Tibial nerve (tissue), 4 donors: ENCODE data around the gene BRIX1. TPM values are rescaled to one million over a fixed set of nuclear protein-coding genes. Genes with fewer than 3 reads are reported as not detected.
A peak's percentile ranks its signal among the peaks of the same experiment; 100 is the strongest.

Experiments
- DNase-seq, 2 donors: peaks; one replicate each; pipeline ENCODE4 v3.0.0-alpha.2; 2019; ENCODE audit warnings: low spot score in 2 of 2
- H3K27ac ChIP-seq, 4 donors: fragments of 200-600 bp; sonication (generic) in 3 of 4; one replicate each; pipeline ENCODE4 v1.5.1; 2017 to 2019; ENCODE audit warnings: mild to moderate bottlenecking in 1 of 4
- H3K27me3 ChIP-seq, 2 donors: fragments of 200-600 bp; sonication (generic) in 1 of 2; one replicate each; pipeline versions ENCODE4 v1.5.1 to v1.6.0; 2017 to 2019
- H3K36me3 ChIP-seq, 3 donors: fragments of 200-600 bp; sonication (generic); one replicate each; pipeline ENCODE4 v1.5.1; 2018 to 2019
- H3K4me1 ChIP-seq, 4 donors: fragments of 200-600 bp; sonication (generic) in 3 of 4; one replicate each; pipeline ENCODE4 v1.5.1; 2017 to 2019
- H3K4me3 ChIP-seq, 4 donors: fragments of 200-600 bp; sonication (generic) in 3 of 4; one replicate each; pipeline ENCODE4 v1.5.1; 2017 to 2019; ENCODE audit warnings: mild to moderate bottlenecking in 1 of 4, moderate library complexity in 1 of 4
- H3K9me3 ChIP-seq, 4 donors: fragments of 200-600 bp; sonication (generic) in 3 of 4; one replicate each; pipeline ENCODE4 v1.5.1; 2017 to 2019
- EP300 ChIP-seq, 2 donors: sonication (generic); formaldehyde crosslinking; IDR thresholded peaks; one replicate each; pipeline ENCODE4 v1.6.1; 2017; ENCODE audit warnings: antibody characterized with exemption in 2 of 2, mild to moderate bottlenecking in 1 of 2
- POLR2A ChIP-seq, 2 donors: fragments of 450-650 bp; IDR thresholded peaks; one replicate each; pipeline ENCODE4 v1.6.1; 2017; ENCODE audit warnings: antibody characterized with exemption in 2 of 2, mild to moderate bottlenecking in 2 of 2, moderate library complexity in 2 of 2
- WGBS, 2 donors: methylation state at CpG; one replicate each; pipeline ENCODE4 v1.1.5; 2018; 5-methylcytosine and 5-hydroxymethylcytosine counted together
- total RNA-seq, 4 donors: library from RNA; depleted of rRNA; stranded (reverse); fragments of >200 nt; gene quantifications; one replicate each; pipeline ENCODE4 v1.1.0, GENCODE V29; 2016
- TF ChIP-seq, protein P1 (sequence below), 5 experiments: fragments of 200-600 bp in 3 of 5; fragments of 450-650 bp in 2 of 5; sonication (generic) in 3 of 5; IDR thresholded peaks; one replicate each; pipeline ENCODE4 v1.5.1; 2016 to 2019; ENCODE audit warnings: antibody characterized with exemption in 5 of 5, mild to moderate bottlenecking in 3 of 5, moderate library complexity in 2 of 5

BRIX1 gene
- total RNA-seq, 4 donors from 2014 or later: 15.7 to 33.7 (median 22.5) TPM

DNA sequence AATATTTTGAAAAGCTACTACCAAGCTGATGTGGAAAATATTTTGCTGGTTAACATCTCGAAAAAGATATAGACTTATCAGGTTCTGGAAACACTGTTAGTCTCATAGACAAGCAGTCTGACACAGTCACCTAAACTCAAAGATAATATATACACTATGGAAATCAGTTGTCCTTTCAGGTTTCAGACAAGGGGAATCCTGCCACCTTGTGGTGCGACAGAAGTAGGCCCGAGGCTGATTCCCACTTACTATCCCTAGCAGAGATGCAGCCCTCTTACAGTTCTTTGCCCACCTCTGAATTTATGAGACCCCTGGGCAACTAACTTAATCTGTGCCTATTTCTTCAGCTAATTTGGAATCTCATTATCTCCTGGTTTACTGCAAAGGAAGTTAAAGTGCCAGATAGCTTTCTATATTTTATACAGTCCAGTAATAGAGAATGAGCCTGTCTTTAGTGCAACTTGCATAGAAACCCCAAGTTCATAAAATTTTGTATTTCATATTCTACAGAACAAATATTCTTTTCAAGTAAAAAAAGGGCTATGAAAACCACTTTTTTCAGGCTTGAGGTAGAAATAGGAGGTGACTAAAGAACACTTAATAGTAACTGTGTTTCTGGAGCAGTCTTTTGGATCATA lies 17.1 kb upstream of the BRIX1 start:
- Histone ChIP-seq H3K4me1 (peaks cover 0 to 5% (median 0%) of the 10 kb centered on the region in 4 donors), H3K27me3 (no peaks in the 10 kb centered on the region)
- WGBS, 2 donors: 0 to 2% methylated on average over 3 of the region's 3 CpGs

DNA sequence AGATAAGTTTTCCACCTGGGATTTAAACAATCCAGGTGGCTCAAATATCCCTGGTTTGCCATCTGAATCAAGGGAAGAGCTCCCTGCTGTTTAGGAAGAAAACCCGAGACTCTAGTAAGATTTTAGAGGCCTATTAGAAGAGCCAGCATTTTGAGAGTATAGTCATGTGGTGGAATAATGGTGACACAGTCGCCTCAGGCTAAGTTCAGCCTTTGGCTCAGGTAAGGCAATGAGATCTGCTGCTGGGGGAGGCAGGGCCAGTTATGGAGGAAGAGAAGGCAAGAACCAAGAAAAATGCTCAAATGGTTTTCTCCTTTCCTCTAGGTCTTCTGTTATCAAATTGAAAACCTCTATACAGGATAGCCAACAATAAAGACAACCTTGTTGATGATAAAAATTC lies 16.4 kb upstream of the BRIX1 start:
- H3K27ac ChIP-seq: no peak overlapping the region
- peaks cover 0 to 5% (median 0%) of the 10 kb centered on the region in 4 donors for H3K4me1 ChIP-seq
- 93 to 95% methylated on average over 2 of the region's 2 CpGs for WGBS, 2 donors

More for the DNA sequence above, 17.1 kb upstream of the BRIX1 start:
- peak; percentile 42 to 74 for DNase-seq
- TF ChIP-seq EP300 (IDR thresholded peaks at IDR 0.05) (peak in 1 of 2 donors; percentile 36), POLR2A (IDR thresholded peaks at IDR 0.05) (no peak)
- TF ChIP-seq, protein P1, sequence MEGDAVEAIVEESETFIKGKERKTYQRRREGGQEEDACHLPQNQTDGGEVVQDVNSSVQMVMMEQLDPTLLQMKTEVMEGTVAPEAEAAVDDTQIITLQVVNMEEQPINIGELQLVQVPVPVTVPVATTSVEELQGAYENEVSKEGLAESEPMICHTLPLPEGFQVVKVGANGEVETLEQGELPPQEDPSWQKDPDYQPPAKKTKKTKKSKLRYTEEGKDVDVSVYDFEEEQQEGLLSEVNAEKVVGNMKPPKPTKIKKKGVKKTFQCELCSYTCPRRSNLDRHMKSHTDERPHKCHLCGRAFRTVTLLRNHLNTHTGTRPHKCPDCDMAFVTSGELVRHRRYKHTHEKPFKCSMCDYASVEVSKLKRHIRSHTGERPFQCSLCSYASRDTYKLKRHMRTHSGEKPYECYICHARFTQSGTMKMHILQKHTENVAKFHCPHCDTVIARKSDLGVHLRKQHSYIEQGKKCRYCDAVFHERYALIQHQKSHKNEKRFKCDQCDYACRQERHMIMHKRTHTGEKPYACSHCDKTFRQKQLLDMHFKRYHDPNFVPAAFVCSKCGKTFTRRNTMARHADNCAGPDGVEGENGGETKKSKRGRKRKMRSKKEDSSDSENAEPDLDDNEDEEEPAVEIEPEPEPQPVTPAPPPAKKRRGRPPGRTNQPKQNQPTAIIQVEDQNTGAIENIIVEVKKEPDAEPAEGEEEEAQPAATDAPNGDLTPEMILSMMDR (IDR thresholded peaks at IDR 0.05): peak; percentile 72 to 87 (median 80)
- H3K36me3 ChIP-seq: no peaks in the 10 kb centered on the region
- no peak overlapping the region for H3K27ac ChIP-seq
- H3K9me3 ChIP-seq: no peaks in the 10 kb centered on the region
- H3K4me3 ChIP-seq: no peak overlapping the region

DNA sequence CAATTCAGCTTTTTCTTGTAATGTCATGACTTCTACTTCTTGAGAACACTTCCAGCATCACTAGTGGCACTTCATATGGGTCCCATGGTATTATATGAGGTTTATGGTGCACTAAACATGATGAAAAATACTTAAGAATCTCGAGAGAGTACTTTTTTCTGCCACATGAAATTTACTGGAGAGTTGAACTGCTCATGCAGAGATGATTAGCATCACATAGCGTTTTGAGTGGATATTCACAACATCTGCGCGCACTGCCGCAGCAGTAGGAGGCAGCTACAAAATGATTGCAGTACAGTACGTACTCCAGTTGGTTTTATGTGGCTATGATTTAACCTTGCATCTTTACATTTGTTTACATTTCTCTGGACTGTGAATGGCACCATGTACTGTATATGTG lies 14.9 kb upstream of the BRIX1 start:
- no peaks in the 10 kb centered on the region for H3K9me3 ChIP-seq
- H3K36me3 ChIP-seq: peaks cover 0 to 11% (median 0%) of the 10 kb centered on the region in 3 donors
- H3K27me3 ChIP-seq: no peaks in the 10 kb centered on the region
- DNase-seq: no peak
- peaks cover 0 to 5% (median 0%) of the 10 kb centered on the region in 4 donors for H3K4me1 ChIP-seq
- no peak overlapping the region for H3K27ac ChIP-seq
- no peak overlapping the region for H3K4me3 ChIP-seq
- WGBS, 2 donors: 87 to 88% methylated on average over 6 of the region's 6 CpGs
- TF ChIP-seq POLR2A (IDR thresholded peaks at IDR 0.05): no peak
- TF ChIP-seq, protein P1 (IDR thresholded peaks at IDR 0.05): no peak
- TF ChIP-seq EP300 (IDR thresholded peaks at IDR 0.05): no peak

More for the DNA sequence above, 16.4 kb upstream of the BRIX1 start:
- no peak overlapping the region for H3K4me3 ChIP-seq
- peaks cover 0 to 4% (median 0%) of the 10 kb centered on the region in 3 donors for H3K36me3 ChIP-seq
- no peak for DNase-seq
- no peaks in the 10 kb centered on the region for H3K27me3 ChIP-seq
- TF ChIP-seq, protein P1 (IDR thresholded peaks at IDR 0.05): no peak
- no peak for TF ChIP-seq POLR2A (IDR thresholded peaks at IDR 0.05)
- no peak for TF ChIP-seq EP300 (IDR thresholded peaks at IDR 0.05)
- no peaks in the 10 kb centered on the region for H3K9me3 ChIP-seq

DNA sequence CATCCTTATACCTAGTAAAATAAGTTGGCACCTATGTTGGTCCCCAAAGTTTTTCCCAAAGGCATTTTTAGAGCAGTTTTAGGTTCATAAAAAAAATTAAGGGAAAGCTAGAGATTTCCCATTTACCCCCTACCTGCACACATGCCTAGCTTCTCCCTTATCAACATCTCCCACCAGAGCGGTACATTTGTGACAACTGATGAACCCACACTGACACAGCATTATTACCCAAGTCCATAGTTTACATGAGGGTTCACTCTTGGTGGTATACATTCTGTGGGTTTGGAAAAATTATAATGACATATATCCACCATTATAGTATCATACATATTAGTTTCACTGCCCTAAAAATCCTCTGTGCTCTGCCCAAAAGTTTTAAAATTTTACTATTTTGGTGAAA lies 12.3 kb upstream of the BRIX1 start:
- no peak overlapping the region for H3K27ac ChIP-seq
- DNase-seq: no peak
- H3K4me1 ChIP-seq: peaks cover 0 to under 1% (median 0%) of the 10 kb centered on the region in 4 donors
- H3K9me3 ChIP-seq: no peaks in the 10 kb centered on the region
- no peaks in the 10 kb centered on the region for H3K27me3 ChIP-seq
- H3K4me3 ChIP-seq: no peak overlapping the region
- WGBS, 2 donors: 87 to 90% methylated on average over 1 of the region's 1 CpG
- peaks cover 0 to 35% (median 0%) of the 10 kb centered on the region in 3 donors for H3K36me3 ChIP-seq
- no peak for TF ChIP-seq EP300 (IDR thresholded peaks at IDR 0.05)
- no peak for TF ChIP-seq POLR2A (IDR thresholded peaks at IDR 0.05)
- TF ChIP-seq, protein P1 (IDR thresholded peaks at IDR 0.05): no peak

DNA sequence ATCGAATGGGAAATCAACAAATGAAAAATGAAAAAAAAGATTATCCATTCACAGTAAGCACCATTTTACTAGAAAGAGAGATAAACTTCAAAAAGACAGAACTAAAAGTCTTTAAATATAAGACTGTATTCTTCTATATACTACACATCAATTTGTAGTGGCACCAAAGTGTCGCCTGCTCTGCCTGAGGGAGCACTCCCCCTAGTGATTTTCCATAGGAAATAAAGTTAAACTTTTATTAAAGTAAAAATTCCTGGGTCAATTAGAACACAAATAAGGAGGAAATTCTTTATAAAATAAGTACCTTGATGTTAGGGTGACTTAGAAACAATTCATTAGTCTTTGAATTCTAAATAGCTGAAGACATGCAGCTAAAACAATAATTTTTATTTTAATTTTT lies 9.9 kb upstream of the BRIX1 start:
- Histone ChIP-seq H3K4me1 (no peaks in the 10 kb centered on the region), H3K9me3 (no peaks in the 10 kb centered on the region), H3K36me3 (peaks cover 0 to 57% (median 0%) of the 10 kb centered on the region in 3 donors), H3K27ac (no peak overlapping the region), H3K27me3 (no peaks in the 10 kb centered on the region), H3K4me3 (no peak overlapping the region)
- WGBS, 2 donors: 67 to 78% methylated on average over 2 of the region's 2 CpGs
- no peak for TF ChIP-seq POLR2A (IDR thresholded peaks at IDR 0.05)
- TF ChIP-seq, protein P1 (IDR thresholded peaks at IDR 0.05): peak in 1 of 5 experiments; percentile 29
- no peak for DNase-seq
